ENCODE measurements around the gene ASB8. TPM values are rescaled to one million over a fixed set of nuclear protein-coding genes. Genes with fewer than 3 reads are reported as not detected.

Gene ASB8
- total and polyA plus RNA-seq, 2 of the 4 experiments (the other 2 are of a cell fraction): 22.9 to 26.7 TPM

GRCh38 chr12:48125985-48126384 is 31.3 kb downstream of the ASB8 start:
- no TSS peak for BruUV-seq (replicated peaks)
- Histone ChIP-seq H3K56ac (ENCODE audit: extremely low read depth, insufficient read depth, low read length) (no peak overlapping the region), H3K4me2 (ENCODE audit: low read depth, low read length) (no peak overlapping the region), H2AFZ (replicated peaks; ENCODE audit: low read length, poor library complexity) (no peak overlapping the region), H3K14ac (replicated peaks; ENCODE audit: low read depth, low read length) (no peak overlapping the region), H2AK5ac (ENCODE audit: low read depth, low read length) (no peak overlapping the region), H4K91ac (ENCODE audit: insufficient read depth, low read depth, low read length) (no peak overlapping the region), H3K18ac (ENCODE audit: low read depth, low read length) (no peak overlapping the region), H2BK5ac (ENCODE audit: low read depth, low read length, poor library complexity, severe bottlenecking) (no peak overlapping the region), H3K4ac (ENCODE audit: low read depth, low read length) (no peak overlapping the region), H3K4me3 (ENCODE audit: insufficient read depth, low read depth, low read length) (no peak overlapping the region), H3K9me3 (ENCODE audit: control insufficient read depth, insufficient read depth, low read length) (no peaks in the 10 kb centered on the region), H2BK120ac (ENCODE audit: low read depth, low read length) (no peak overlapping the region), H4K20me1 (ENCODE audit: insufficient read depth, low read length) (peaks cover 5% of the 10 kb centered on the region; the same call in 1 of the 2 replicates), H2BK15ac (ENCODE audit: low read depth, low read length) (no peak overlapping the region), H3K9me1 (ENCODE audit: insufficient read depth, low read length) (peaks cover 5% of the 10 kb centered on the region), H3K23ac (ENCODE audit: low read depth, low read length) (no peak overlapping the region), H3K4me1 (ENCODE audit: control insufficient read depth, insufficient read depth, low read length) (no peaks in the 10 kb centered on the region; the same call in 1 of the 2 replicates), H4K5ac (ENCODE audit: low read depth, low read length) (no peak overlapping the region), H2AK9ac (replicated peaks; ENCODE audit: low read depth, low read length, poor library complexity) (no peak overlapping the region), H3K9ac (ENCODE audit: low read depth, low read length) (no peak overlapping the region), H3K36me3 (ENCODE audit: control insufficient read depth, insufficient read depth, low read length) (peaks cover 11% of the 10 kb centered on the region), H3K79me1 (ENCODE audit: low read depth in 1 of 2, low read length in 2 of 2) (peaks cover 16 to 39% of the 10 kb centered on the region in 2 experiments), H3K27ac (ENCODE audit: insufficient read depth, low read length) (no peak overlapping the region), H2BK20ac (ENCODE audit: low read depth, low read length) (no peak overlapping the region), H3K27me3 (ENCODE audit: control insufficient read depth, insufficient read depth, low read length) (no peaks in the 10 kb centered on the region), H4K8ac (ENCODE audit: low read depth in 2 of 2, low read length in 2 of 2) (no peak overlapping the region)
- in situ Hi-C loops (cut with MboI; ENCODE audit: low sequenced_read_pairs): no loop called here
- ChIA-PET POLR2A (ENCODE audit: unreplicated experiment) (no interaction called here), CTCF (no interaction called here)
- no CpG with 5 or more reads among the region's 4 CpGs for WGBS, 2 experiments (ENCODE audit: extremely low coverage in 2 of 2, insufficient read length in 1 of 2)
- dilution Hi-C loops (cut with HindIII; ENCODE audit: low sequenced_read_pairs, unreplicated experiment): no loop called here
- DNase-seq (no peak), ATAC-seq (ENCODE audit: low read depth) (no peak)
- intact Hi-C loops (cut with micrococcal nuclease): no loop called here
- TF ChIP-seq MXI1 (IDR thresholded peaks at IDR 0.05; ENCODE audit: borderline replicate concordance, low read depth, low read length) (no peak), BHLHE40 (IDR thresholded peaks at IDR 0.05; ENCODE audit: low read depth, low read length) (no peak), CTCF (conservative IDR thresholded peaks at IDR 0.05; ENCODE audit: low read depth, low read length) (no peak), POLR2A (IDR thresholded peaks at IDR 0.05; ENCODE audit: low read depth, low read length) (no peak), USF2 (IDR thresholded peaks at IDR 0.05; ENCODE audit: low read depth, low read length) (no peak), MAZ (IDR thresholded peaks at IDR 0.05; ENCODE audit: borderline replicate concordance, low read depth, low read length) (no peak), CEBPB (IDR thresholded peaks at IDR 0.05; ENCODE audit: low read depth, low read length) (no peak), RFX5 (IDR thresholded peaks at IDR 0.05; ENCODE audit: low read depth, low read length) (no peak), RAD21 (IDR thresholded peaks at IDR 0.05; ENCODE audit: low read length) (no peak), SMC3 (IDR thresholded peaks at IDR 0.05; ENCODE audit: low read depth, low read length) (no peak), NFE2L2 (IDR thresholded peaks at IDR 0.05; ENCODE audit: low read depth, low read length) (no peak), CHD1 (IDR thresholded peaks at IDR 0.05; ENCODE audit: low read depth, low read length) (no peak), FOS (IDR thresholded peaks at IDR 0.05; ENCODE audit: low read depth, low read length) (no peak)
- TF ChIP-seq, protein P1, sequence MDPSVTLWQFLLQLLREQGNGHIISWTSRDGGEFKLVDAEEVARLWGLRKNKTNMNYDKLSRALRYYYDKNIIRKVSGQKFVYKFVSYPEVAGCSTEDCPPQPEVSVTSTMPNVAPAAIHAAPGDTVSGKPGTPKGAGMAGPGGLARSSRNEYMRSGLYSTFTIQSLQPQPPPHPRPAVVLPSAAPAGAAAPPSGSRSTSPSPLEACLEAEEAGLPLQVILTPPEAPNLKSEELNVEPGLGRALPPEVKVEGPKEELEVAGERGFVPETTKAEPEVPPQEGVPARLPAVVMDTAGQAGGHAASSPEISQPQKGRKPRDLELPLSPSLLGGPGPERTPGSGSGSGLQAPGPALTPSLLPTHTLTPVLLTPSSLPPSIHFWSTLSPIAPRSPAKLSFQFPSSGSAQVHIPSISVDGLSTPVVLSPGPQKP (IDR thresholded peaks at IDR 0.05; ENCODE audit: borderline replicate concordance, low read depth, low read length): no peak

All from IMR-90 (cell line).